Upper lobe of right lung (tissue), 1 donor: ENCODE measurements around the gene ERP44. TPM values are rescaled to one million over a fixed set of nuclear protein-coding genes. Genes with fewer than 3 reads are reported as not detected.

ENCODE experiments used
- ATAC-seq: fragments of 200-7000 bp; cut with Tn5 transposase; one replicate; pipeline ENCODE4 v1.9.1; 2020; ENCODE audit warnings: mild to moderate bottlenecking, moderate library complexity
- DNase-seq: peaks from one replicate; pipeline ENCODE4 v3.0.0-alpha.2; 2020
- H3K27ac ChIP-seq: fragments of 200-600 bp; one replicate; pipeline ENCODE4 v1.8.0; 2022
- H3K27me3 ChIP-seq: fragments of 200-600 bp; one replicate; pipeline ENCODE4 v1.8.0; 2022; ENCODE audit warnings: mild to moderate bottlenecking
- H3K36me3 ChIP-seq: fragments of 200-600 bp; one replicate; pipeline ENCODE4 v1.8.0; 2022
- H3K4me1 ChIP-seq: fragments of 200-600 bp; one replicate; pipeline ENCODE4 v1.8.0; 2022
- H3K4me3 ChIP-seq: fragments of 200-600 bp; one replicate; pipeline ENCODE4 v1.8.0; 2022; ENCODE audit warnings: mild to moderate bottlenecking
- H3K9me3 ChIP-seq: fragments of 200-600 bp; one replicate; pipeline ENCODE4 v1.8.0; 2022
- CTCF ChIP-seq: fragments of 200-600 bp; IDR thresholded peaks from one replicate; pipeline ENCODE4 v1.8.0; 2022; ENCODE audit warnings: antibody characterized with exemption
- intact Hi-C: fragments of 100-400 bp; cut with DNase I; formaldehyde crosslinking; loops from one replicate; pipeline ENCODE4 v1.11.0; 2022
- total RNA-seq: library from RNA; stranded (reverse); fragmentation: NEBNext Ultra II Directional; extraction: Animal tissue kit (Norgen Biotek cat#: 25700); gene quantifications from one replicate; pipeline ENCODE4 v1.2.1, GENCODE V29; 2021
- donor health status: DM: no; HTN: yes; CAD: no; lungs with severe emphysema.

ERP44 gene
- total RNA-seq, 1 donor from 2014 or later, result 27.0 TPM

GRCh38 chr9:100038472-100038871, 60.3 kb downstream of the ERP44 start:
- no peak for TF ChIP-seq CTCF
- intact Hi-C loops, result loop anchor here (10.0 kb wide), 1 partner anchor 176 kb away; no protein-coding TSS in a partner anchor
- Histone ChIP-seq H3K27ac (no peak overlapping the region), H3K36me3 (peaks cover 5% of the 10 kb centered on the region), H3K27me3 (no peaks in the 10 kb centered on the region), H3K4me3 (no peak overlapping the region), H3K9me3 (no peaks in the 10 kb centered on the region), H3K4me1 (no peaks in the 10 kb centered on the region)
- ATAC-seq, result no peak
- DNase-seq, result no peak

GRCh38 chr9:100033877-100034551, 64.8 kb downstream of the ERP44 start:
- no peak for TF ChIP-seq CTCF
- intact Hi-C loops, result loop anchor here (10.0 kb wide), 1 partner anchor 181 kb away; no protein-coding TSS in a partner anchor
- peaks cover 5% of the 10 kb centered on the region for H3K36me3 ChIP-seq
- no peak overlapping the region for H3K4me3 ChIP-seq
- H3K27me3 ChIP-seq, result no peaks in the 10 kb centered on the region
- no peaks in the 10 kb centered on the region for H3K4me1 ChIP-seq
- no peak overlapping the region for H3K27ac ChIP-seq
- ATAC-seq, result no peak
- no peak for DNase-seq
- H3K9me3 ChIP-seq, result no peaks in the 10 kb centered on the region

- ATAC-seq, result no peak
- Histone ChIP-seq H3K4me1 (peaks cover 4% of the 10 kb centered on the region), H3K36me3 (no peaks in the 10 kb centered on the region), H3K27ac (no peak overlapping the region), H3K27me3 (no peaks in the 10 kb centered on the region), H3K9me3 (no peaks in the 10 kb centered on the region), H3K4me3 (no peak overlapping the region)
- TF ChIP-seq CTCF, result no peak
- intact Hi-C loops, result loop anchor here (10.0 kb wide), 1 partner anchor 184 kb away; no protein-coding TSS in a partner anchor
- no peak for DNase-seq
Measured at GRCh38 chr9:100030548-100030947, 68.3 kb downstream of the ERP44 start.

GRCh38 chr9:100029251-100029650, 69.5 kb downstream of the ERP44 start:
- peaks cover 4% of the 10 kb centered on the region for H3K4me1 ChIP-seq
- ATAC-seq (no peak), DNase-seq (no peak)
- intact Hi-C loops, result no loop called here
- H3K27ac ChIP-seq, result no peak overlapping the region
- no peaks in the 10 kb centered on the region for H3K9me3 ChIP-seq
- TF ChIP-seq CTCF, result no peak
- H3K27me3 ChIP-seq, result no peaks in the 10 kb centered on the region
- no peaks in the 10 kb centered on the region for H3K36me3 ChIP-seq
- no peak overlapping the region for H3K4me3 ChIP-seq

GRCh38 chr9:100028201-100028784, 70.5 kb downstream of the ERP44 start:
- Histone ChIP-seq H3K36me3 (no peaks in the 10 kb centered on the region), H3K27me3 (no peaks in the 10 kb centered on the region), H3K4me1 (peaks cover 4% of the 10 kb centered on the region), H3K9me3 (no peaks in the 10 kb centered on the region), H3K4me3 (no peak overlapping the region), H3K27ac (no peak overlapping the region)
- intact Hi-C loops, result no loop called here
- DNase-seq (no peak), ATAC-seq (peak; percentile 98)
- TF ChIP-seq CTCF, result peak; percentile 93
